Bone marrow (tissue), 2 donors: Measurements from ENCODE around the gene TIMP1.

Source experiments
- DNase-seq, 2 donors: peaks; one replicate each; lab custom pipeline; 2025; lab: John Stamatoyannopoulos, UW

TIMP1 gene

DNA sequence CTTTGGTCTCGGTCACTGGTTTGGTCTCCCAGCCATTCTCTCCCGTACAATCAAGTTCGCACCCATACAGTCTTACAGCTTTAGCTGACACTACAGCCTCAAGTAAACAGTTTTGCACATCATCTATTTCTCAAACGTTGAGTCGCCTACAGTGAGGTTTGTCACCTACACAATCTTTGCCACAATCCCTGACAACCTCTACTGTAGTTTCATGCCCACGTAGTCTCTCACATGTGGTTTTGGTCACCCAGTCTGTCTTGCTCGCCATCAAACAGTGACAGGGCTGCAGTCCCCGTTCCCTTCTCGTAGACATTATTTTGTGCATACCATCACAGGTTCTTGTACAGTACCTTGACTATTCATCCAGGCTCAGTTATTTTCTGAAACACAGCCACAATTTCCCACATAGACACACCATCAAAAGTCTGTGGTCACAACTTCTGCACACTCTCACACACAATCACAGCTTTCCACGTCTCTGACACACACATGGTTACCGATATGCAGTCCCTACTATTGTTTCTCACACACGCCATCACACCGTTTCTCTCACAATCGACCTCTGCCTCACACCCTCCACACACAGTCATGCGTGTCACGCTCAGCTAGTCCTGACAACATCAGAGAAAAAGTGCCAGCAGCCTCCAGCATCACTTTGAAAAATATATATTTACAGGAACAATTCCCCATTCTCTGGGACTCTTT lies 52.8 kb downstream of the TIMP1 start:
- DNase-seq = no peak
